GM21576 (cell line): ENCODE data around the gene MED16.
"Not testable (repeated sequence)": the region's sequence is repeated elsewhere in the genome, so short reads cannot be mapped to it uniquely, and the experiment has no call there.

Source experiments
- ATAC-seq: cut with Tn5 transposase; IDR thresholded peaks from one replicate; pipeline ENCODE4 v1.9.1; 2021; ENCODE audit warnings: mild to moderate bottlenecking, moderate library complexity; ENCODE audit not compliant: unreplicated experiment

MED16 gene

GRCh38 chr19:891421-892200 is 1.4 kb downstream of the MED16 start:
- ATAC-seq, result not testable (repeated sequence)

- no peak for ATAC-seq
These were observed 2.2 kb downstream of the MED16 start for GRCh38 chr19:890831-891230.

- no peak for ATAC-seq
These were observed 3.2 kb downstream of the MED16 start for GRCh38 chr19:889662-890295.

- no peak for ATAC-seq
These were observed 4.2 kb downstream of the MED16 start for GRCh38 chr19:888581-889385.

GRCh38 chr19:887599-887998 is 5.4 kb downstream of the MED16 start:
- no peak for ATAC-seq

GRCh38 chr19:887072-887471 is 5.9 kb downstream of the MED16 start:
- ATAC-seq, result no peak

- ATAC-seq, result no peak
These were observed 7.3 kb downstream of the MED16 start for GRCh38 chr19:885536-886224.

GRCh38 chr19:884420-885211 is 8.4 kb downstream of the MED16 start:
- no peak for ATAC-seq

- no peak for ATAC-seq
These were observed 9.3 kb downstream of the MED16 start for GRCh38 chr19:883661-884211.

GRCh38 chr19:882871-883497 is 10.0 kb downstream of the MED16 start:
- no peak for ATAC-seq

GRCh38 chr19:881385-882071 is 11.5 kb downstream of the MED16 start:
- no peak for ATAC-seq

GRCh38 chr19:879711-880438 is 13.1 kb downstream of the MED16 start:
- ATAC-seq, result no peak

GRCh38 chr19:878751-879561 is 14.0 kb downstream of the MED16 start:
- not testable (repeated sequence) for ATAC-seq

- not testable (repeated sequence) for ATAC-seq
These were observed 14.9 kb downstream of the MED16 start for GRCh38 chr19:877992-878660.

- ATAC-seq, result no peak
These were observed 16.1 kb downstream of the MED16 start for GRCh38 chr19:876780-877314.

GRCh38 chr19:876089-876488 is 16.9 kb downstream of the MED16 start:
- ATAC-seq, result no peak
